Bronchial epithelial cell (primary cell): ENCODE results near the gene OPHN1. TPM values are rescaled to one million over a fixed set of nuclear protein-coding genes. Genes with fewer than 3 reads are reported as not detected.

Source experiments
- DNase-seq: peaks from one replicate; pipeline ENCODE4 v3.0.0-alpha.2; 2010; ENCODE audit warnings: low read depth
- FAIRE-seq: peaks from 2 replicates; lab custom pipeline; 2011; peaks lifted over from hg19 to GRCh38; lab: Jason Lieb, UNC
- H3K27me3 ChIP-seq: 2 replicates; pipeline ENCODE4 v1.5.1; 2011; ENCODE audit warnings: low read length; ENCODE audit not compliant: control insufficient read depth, insufficient read depth
- H3K36me3 ChIP-seq: 2 replicates; pipeline ENCODE4 v1.5.1; 2011; ENCODE audit warnings: low read length; ENCODE audit not compliant: control insufficient read depth, insufficient read depth
- H3K4me3 ChIP-seq: 2 replicates; pipeline ENCODE4 v1.5.1; 2011; ENCODE audit warnings: mild to moderate bottlenecking, low read depth, low read length, control low read depth
- total RNA-seq: library from RNA; depleted of rRNA; stranded (reverse); fragments of >200 nt; gene quantifications from 2 replicates; pipeline ENCODE4 v1.2.1, GENCODE V29; 2014
- TF ChIP-seq, protein P1 (sequence below): IDR thresholded peaks from 2 replicates; pipeline ENCODE4 v1.5.1; 2011; ENCODE audit warnings: mild to moderate bottlenecking, moderate library complexity, low read length, control low read depth, inconsistent platforms; ENCODE audit not compliant: insufficient read depth, severe bottlenecking

OPHN1 gene, protein sequence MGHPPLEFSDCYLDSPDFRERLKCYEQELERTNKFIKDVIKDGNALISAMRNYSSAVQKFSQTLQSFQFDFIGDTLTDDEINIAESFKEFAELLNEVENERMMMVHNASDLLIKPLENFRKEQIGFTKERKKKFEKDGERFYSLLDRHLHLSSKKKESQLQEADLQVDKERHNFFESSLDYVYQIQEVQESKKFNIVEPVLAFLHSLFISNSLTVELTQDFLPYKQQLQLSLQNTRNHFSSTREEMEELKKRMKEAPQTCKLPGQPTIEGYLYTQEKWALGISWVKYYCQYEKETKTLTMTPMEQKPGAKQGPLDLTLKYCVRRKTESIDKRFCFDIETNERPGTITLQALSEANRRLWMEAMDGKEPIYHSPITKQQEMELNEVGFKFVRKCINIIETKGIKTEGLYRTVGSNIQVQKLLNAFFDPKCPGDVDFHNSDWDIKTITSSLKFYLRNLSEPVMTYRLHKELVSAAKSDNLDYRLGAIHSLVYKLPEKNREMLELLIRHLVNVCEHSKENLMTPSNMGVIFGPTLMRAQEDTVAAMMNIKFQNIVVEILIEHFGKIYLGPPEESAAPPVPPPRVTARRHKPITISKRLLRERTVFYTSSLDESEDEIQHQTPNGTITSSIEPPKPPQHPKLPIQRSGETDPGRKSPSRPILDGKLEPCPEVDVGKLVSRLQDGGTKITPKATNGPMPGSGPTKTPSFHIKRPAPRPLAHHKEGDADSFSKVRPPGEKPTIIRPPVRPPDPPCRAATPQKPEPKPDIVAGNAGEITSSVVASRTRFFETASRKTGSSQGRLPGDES
- 3.2 and 4.6 TPM in 2 replicates for total RNA-seq

DNA sequence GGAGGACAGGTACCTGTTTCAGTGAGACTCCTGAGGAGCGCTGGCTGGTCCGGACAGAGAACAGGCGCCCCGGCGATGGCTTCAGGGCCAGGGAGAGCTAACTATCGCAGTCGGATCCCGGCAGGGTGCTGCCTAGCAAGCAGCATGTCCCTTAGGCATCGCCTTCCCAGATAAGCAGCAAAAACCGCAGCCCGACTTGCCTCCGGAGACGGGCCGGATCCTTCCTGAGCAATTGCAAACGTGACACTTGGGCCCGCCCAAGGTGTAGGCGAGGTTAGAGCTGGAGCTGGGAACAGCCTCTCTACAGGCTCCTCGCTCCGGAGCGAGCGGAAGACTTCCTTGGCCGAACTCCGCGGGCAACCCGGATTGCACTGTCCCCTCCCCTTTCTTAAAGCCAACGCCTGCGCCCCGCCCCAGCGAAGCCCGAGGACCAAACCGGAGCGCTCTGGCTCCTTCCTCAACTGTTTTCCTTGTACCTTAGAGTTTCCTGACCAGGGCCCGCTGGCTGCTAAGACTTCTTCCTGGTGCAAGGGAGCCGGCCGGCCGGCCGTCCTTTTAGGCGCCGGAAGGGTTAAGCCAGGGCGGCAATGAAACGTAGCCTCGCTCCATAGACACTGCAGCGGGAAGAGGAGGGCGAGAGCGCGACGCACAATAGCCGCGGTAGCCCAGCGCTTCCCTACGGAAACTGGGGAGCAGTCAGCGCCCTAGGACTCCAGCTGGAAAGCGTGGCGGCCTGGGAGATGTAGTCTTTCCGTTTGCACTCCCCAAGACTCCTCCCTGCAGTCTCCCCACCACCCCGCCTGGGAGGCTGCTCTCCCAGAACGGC, at the start of gene OPHN1:
Gene OPHN1 (minus strand): TSS at position 341 of the 826 bp plus-strand sequence. CDS start 475 bp downstream, outside the sequence.
- no peak for FAIRE-seq
- DNase-seq: peak; percentile 71
- peak within 1 kb of the TSS; percentile 53 for H3K4me3 ChIP-seq
- no peaks in the 10 kb centered on the region for H3K27me3 ChIP-seq
- H3K36me3 ChIP-seq: no peaks in the 10 kb centered on the region
- TF ChIP-seq, protein P1, sequence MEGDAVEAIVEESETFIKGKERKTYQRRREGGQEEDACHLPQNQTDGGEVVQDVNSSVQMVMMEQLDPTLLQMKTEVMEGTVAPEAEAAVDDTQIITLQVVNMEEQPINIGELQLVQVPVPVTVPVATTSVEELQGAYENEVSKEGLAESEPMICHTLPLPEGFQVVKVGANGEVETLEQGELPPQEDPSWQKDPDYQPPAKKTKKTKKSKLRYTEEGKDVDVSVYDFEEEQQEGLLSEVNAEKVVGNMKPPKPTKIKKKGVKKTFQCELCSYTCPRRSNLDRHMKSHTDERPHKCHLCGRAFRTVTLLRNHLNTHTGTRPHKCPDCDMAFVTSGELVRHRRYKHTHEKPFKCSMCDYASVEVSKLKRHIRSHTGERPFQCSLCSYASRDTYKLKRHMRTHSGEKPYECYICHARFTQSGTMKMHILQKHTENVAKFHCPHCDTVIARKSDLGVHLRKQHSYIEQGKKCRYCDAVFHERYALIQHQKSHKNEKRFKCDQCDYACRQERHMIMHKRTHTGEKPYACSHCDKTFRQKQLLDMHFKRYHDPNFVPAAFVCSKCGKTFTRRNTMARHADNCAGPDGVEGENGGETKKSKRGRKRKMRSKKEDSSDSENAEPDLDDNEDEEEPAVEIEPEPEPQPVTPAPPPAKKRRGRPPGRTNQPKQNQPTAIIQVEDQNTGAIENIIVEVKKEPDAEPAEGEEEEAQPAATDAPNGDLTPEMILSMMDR: no peak

DNA sequence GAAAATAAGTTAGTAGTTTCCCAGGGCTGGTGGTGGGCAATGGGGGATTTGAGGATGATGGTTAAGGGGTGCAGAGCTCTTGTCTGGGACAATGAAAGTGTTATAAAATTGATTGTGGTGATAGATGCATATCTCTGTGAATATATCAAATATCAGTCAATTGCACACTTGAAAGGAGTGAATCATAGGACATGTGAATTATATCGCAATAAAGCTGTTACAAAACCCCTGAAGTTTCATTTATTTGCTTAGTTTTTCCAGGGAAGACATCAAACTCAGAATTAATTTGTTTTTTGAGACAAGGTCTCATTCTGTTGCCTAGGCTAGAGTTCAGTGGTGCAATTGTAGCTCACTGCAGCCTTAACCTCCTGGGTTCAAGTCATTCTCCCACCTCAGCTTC, 47.7 kb upstream of the OPHN1 start:
- FAIRE-seq (no peak), DNase-seq (peak; percentile 8)
- no peaks in the 10 kb centered on the region for H3K27me3 ChIP-seq
- no peaks in the 10 kb centered on the region for H3K36me3 ChIP-seq
- no peak overlapping the region for H3K4me3 ChIP-seq
- TF ChIP-seq, protein P1: no peak

DNA sequence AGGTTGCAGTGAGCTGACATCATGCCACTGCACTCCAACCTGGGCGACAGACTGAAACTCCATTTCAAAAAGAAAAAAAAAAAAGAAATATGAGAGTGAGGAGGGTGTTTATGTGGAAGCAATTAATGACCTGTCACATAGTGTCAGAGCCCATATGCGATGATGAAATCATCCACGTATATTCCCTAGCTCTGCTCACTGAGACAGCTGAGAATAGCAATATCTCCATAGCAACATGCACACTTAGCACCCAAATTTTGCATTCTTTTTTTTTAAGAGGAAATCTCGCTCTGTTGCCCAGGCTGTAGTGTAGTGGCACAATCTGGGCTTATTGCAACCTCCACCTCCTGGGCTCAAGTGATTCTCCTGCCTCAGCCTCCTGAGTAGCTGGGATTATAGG, 31.5 kb upstream of the OPHN1 start:
- H3K4me3 ChIP-seq: no peak overlapping the region
- no peaks in the 10 kb centered on the region for H3K36me3 ChIP-seq
- TF ChIP-seq, protein P1: no peak
- H3K27me3 ChIP-seq: no peaks in the 10 kb centered on the region
- FAIRE-seq: no peak
- DNase-seq: no peak

DNA sequence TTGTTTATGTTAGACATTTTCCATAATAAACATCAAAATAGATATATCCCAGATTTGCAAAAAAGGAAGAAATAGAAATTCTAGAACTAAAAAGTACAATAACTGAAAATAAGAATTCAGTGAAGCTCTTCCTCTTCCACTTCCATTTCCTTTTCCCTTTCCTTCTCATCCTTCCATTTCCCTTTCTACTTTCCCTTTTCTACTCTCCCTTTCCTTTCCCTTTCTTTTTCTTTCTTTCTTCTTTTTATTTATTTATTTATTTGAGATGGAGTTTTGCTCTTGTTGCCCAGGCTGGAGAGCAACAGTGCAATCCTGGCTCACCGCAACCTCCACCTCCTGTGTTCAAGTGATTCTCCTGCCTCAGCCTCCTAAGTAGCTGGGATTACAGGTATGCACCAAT, 30.6 kb upstream of the OPHN1 start:
- FAIRE-seq (no peak), DNase-seq (no peak)
- Histone ChIP-seq H3K27me3 (no peaks in the 10 kb centered on the region), H3K36me3 (no peaks in the 10 kb centered on the region), H3K4me3 (no peak overlapping the region)
- TF ChIP-seq, protein P1: no peak

DNA sequence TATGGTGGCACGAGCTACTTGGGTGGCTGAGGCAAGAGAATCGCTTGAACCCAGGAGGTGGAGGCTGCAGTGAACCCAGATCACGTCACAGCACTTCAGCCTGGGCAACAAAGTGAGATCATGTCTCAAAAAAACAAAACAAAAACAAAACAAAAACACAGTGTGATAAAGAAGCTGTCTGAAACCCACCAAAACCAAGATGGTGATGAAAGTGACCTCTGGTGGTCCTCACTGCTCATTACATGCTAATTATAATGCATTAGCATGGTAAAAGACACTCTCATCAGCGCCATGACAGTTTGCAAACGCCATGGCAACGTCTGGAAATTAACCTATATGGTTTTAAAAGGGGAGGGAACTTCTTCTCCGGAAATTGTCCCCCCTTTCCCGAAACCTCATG, 29.4 kb upstream of the OPHN1 start:
- H3K4me3 ChIP-seq: no peak overlapping the region
- FAIRE-seq (no peak), DNase-seq (peak; percentile 21)
- H3K27me3 ChIP-seq: no peaks in the 10 kb centered on the region
- H3K36me3 ChIP-seq: no peaks in the 10 kb centered on the region
- TF ChIP-seq, protein P1: peak; percentile 29
